Thyroid gland (tissue), 4 donors: ENCODE results near the gene CD38. TPM values are rescaled to one million over a fixed set of nuclear protein-coding genes. Genes with fewer than 3 reads are reported as not detected.
"Not testable (repeated sequence)": the region's sequence is repeated elsewhere in the genome, so short reads cannot be mapped to it uniquely, and the experiment has no call there.

ENCODE experiments used
- DNase-seq, 2 donors: peaks; one replicate each; pipeline ENCODE4 v3.0.0-alpha.2; 2019
- H3K27ac ChIP-seq, 3 donors: fragments of 200-600 bp; sonication (generic); 1 replicate in 2 of 3; 2 replicates in 1 of 3; pipeline ENCODE4 v1.5.1; 2016 to 2019; ENCODE audit warnings: mild to moderate bottlenecking in 1 of 3, moderate library complexity in 1 of 3
- H3K27me3 ChIP-seq: fragments of 200-600 bp; sonication (generic); one replicate; pipeline ENCODE4 v1.5.1; 2019
- H3K36me3 ChIP-seq, 2 donors: fragments of 200-600 bp; sonication (generic); one replicate each; pipeline ENCODE4 v1.5.1; 2016 to 2019
- H3K4me1 ChIP-seq, 2 donors: fragments of 200-600 bp; sonication (generic); one replicate each; pipeline ENCODE4 v1.5.1; 2017 to 2019
- H3K4me3 ChIP-seq, 3 donors: fragments of 200-600 bp; sonication (generic); replicated peaks in 1 of 3; 1 replicate in 2 of 3; 2 replicates in 1 of 3; pipeline ENCODE4 v1.5.1; 2016; ENCODE audit warnings: mild to moderate bottlenecking in 1 of 3
- H3K9me3 ChIP-seq: fragments of 200-600 bp; sonication (generic); one replicate; pipeline ENCODE4 v1.5.1; 2017
- CTCF ChIP-seq, 6 experiments: fragments of 200-600 bp in 3 of 6; fragments of 450-650 bp in 3 of 6; sonication (generic) in 3 of 6; IDR thresholded peaks; one replicate each; pipeline ENCODE4 v1.5.1; 2016 to 2019; ENCODE audit warnings: antibody characterized with exemption in 6 of 6, mild to moderate bottlenecking in 2 of 6, inconsistent platforms in 1 of 6, moderate library complexity in 1 of 6
- POLR2A ChIP-seq, 2 donors: fragments of 450-650 bp; IDR thresholded peaks; one replicate each; pipeline ENCODE4 v1.6.1; 2017; ENCODE audit warnings: antibody characterized with exemption in 2 of 2, mild to moderate bottlenecking in 2 of 2, moderate library complexity in 1 of 2
- WGBS, 2 donors: methylation state at CpG; one replicate each; pipeline ENCODE4 v1.1.5; 2017; 5-methylcytosine and 5-hydroxymethylcytosine counted together
- intact Hi-C: fragments of 100-400 bp; cut with DNase I; formaldehyde crosslinking; loops from one replicate; pipeline ENCODE4 v1.15.1; 2023
- total RNA-seq, 4 donors: library from RNA; depleted of rRNA; stranded (reverse); fragments of >200 nt; gene quantifications; one replicate each; pipeline ENCODE4 v1.2.3, GENCODE V29; 2016

CD38 gene
- total RNA-seq, 4 donors from 2014 or later, result 3.7 to 13.3 (median 9.5) TPM

GRCh38 chr4:15758294-15758693 is 19.8 kb upstream of the CD38 start:
- H3K27me3 ChIP-seq, result no peaks in the 10 kb centered on the region
- no peaks in the 10 kb centered on the region for H3K9me3 ChIP-seq
- H3K36me3 ChIP-seq, result no peaks in the 10 kb centered on the region
- no peak overlapping the region for H3K4me3 ChIP-seq
- TF ChIP-seq CTCF (IDR thresholded peaks at IDR 0.05) (no peak), POLR2A (IDR thresholded peaks at IDR 0.05) (no peak)
- DNase-seq, result no peak
- no peaks in the 10 kb centered on the region for H3K4me1 ChIP-seq
- 96% methylated on average over 4 of the region's 4 CpGs for WGBS, 2 donors
- H3K27ac ChIP-seq, result no peak overlapping the region
- intact Hi-C loops, result no loop called here

GRCh38 chr4:15762460-15762859 is 15.7 kb upstream of the CD38 start:
- H3K9me3 ChIP-seq, intact Hi-C loops: not testable (repeated sequence)

GRCh38 chr4:15765391-15765790 is 12.7 kb upstream of the CD38 start:
- Histone ChIP-seq H3K9me3 (no peaks in the 10 kb centered on the region), H3K36me3 (no peaks in the 10 kb centered on the region), H3K27ac (no peak overlapping the region), H3K27me3 (no peaks in the 10 kb centered on the region), H3K4me1 (no peaks in the 10 kb centered on the region), H3K4me3 (no peak overlapping the region)
- TF ChIP-seq CTCF (IDR thresholded peaks at IDR 0.05) (no peak), POLR2A (IDR thresholded peaks at IDR 0.05) (no peak)
- 69 to 78% methylated on average over 6 of the region's 6 CpGs for WGBS, 2 donors
- intact Hi-C loops, result no loop called here
- no peak for DNase-seq

More at GRCh38 chr4:15762460-15762859, 15.7 kb upstream of the CD38 start:
- not testable (repeated sequence) for H3K4me3 ChIP-seq, H3K27me3 ChIP-seq, H3K4me1 ChIP-seq, H3K27ac ChIP-seq, DNase-seq, H3K36me3 ChIP-seq

- Histone ChIP-seq H3K27ac (no peak overlapping the region), H3K27me3 (no peaks in the 10 kb centered on the region), H3K4me1 (no peaks in the 10 kb centered on the region), H3K9me3 (no peaks in the 10 kb centered on the region), H3K4me3 (no peak overlapping the region), H3K36me3 (no peaks in the 10 kb centered on the region)
- intact Hi-C loops, result no loop called here
- no peak for DNase-seq
- no peak for TF ChIP-seq CTCF (IDR thresholded peaks at IDR 0.05)
- no peak for TF ChIP-seq POLR2A (IDR thresholded peaks at IDR 0.05)
- 66 to 70% methylated on average over 6 of the region's 6 CpGs for WGBS, 2 donors
Observed at GRCh38 chr4:15765910-15766697, 12.0 kb upstream of the CD38 start.

- no peaks in the 10 kb centered on the region for H3K9me3 ChIP-seq
- H3K4me1 ChIP-seq, result no peaks in the 10 kb centered on the region
- WGBS, 2 donors, result 78 to 92% methylated on average over 8 of the region's 8 CpGs
- H3K4me3 ChIP-seq, result no peak overlapping the region
- no peak for TF ChIP-seq CTCF (IDR thresholded peaks at IDR 0.05)
- TF ChIP-seq POLR2A (IDR thresholded peaks at IDR 0.05), result no peak
- H3K27me3 ChIP-seq, result no peaks in the 10 kb centered on the region
- no peak overlapping the region for H3K27ac ChIP-seq
- H3K36me3 ChIP-seq, result no peaks in the 10 kb centered on the region
- no peak for DNase-seq
- intact Hi-C loops, result no loop called here
Observed at GRCh38 chr4:15766821-15767220, 11.3 kb upstream of the CD38 start.
